Coronary artery (tissue), 2 donors: ENCODE data around the gene PRAMEF17.
"Not testable (repeated sequence)": the region's sequence is repeated elsewhere in the genome, so short reads cannot be mapped to it uniquely, and the experiment has no call there.

ENCODE experiments used
- DNase-seq: peaks from one replicate; pipeline ENCODE4 v3.0.0-alpha.2; 2017; ENCODE audit warnings: low spot score
- H3K27ac ChIP-seq, 2 donors: fragments of 200-600 bp; sonication (generic); one replicate each; pipeline ENCODE4 v1.5.1; 2016 to 2019
- H3K4me3 ChIP-seq: fragments of 200-600 bp; sonication (generic); 2 replicates; pipeline ENCODE4 v1.5.1; 2016; ENCODE audit warnings: mild to moderate bottlenecking, moderate library complexity
- TF ChIP-seq, protein P1 (sequence below): fragments of 200-600 bp; sonication (generic); IDR thresholded peaks from one replicate; pipeline ENCODE4 v1.5.1; 2019; ENCODE audit warnings: antibody characterized with exemption

Gene PRAMEF17, protein sequence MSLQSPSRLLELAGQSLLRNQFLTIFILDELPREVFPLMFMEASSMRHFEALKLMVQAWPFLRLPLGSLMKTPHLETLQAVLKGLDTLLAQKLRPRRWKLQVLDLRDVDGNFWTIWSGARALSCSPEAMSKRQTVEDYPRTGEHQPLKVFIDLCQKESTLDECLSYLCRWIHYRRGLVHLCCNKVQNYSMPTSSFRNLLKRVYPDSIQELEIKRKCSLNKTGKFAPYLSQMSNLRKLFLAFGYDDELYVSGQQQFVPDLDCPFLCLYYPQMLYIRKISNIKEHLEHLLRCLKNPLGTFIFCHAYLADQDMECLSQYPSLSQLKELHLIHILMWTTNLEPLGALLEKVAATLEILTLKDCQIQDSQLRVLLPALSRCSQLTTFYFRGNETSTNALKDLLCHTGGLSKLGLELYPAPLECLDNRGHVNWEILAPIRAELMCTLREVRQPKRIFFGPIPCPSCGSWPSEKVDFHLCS

DNA sequence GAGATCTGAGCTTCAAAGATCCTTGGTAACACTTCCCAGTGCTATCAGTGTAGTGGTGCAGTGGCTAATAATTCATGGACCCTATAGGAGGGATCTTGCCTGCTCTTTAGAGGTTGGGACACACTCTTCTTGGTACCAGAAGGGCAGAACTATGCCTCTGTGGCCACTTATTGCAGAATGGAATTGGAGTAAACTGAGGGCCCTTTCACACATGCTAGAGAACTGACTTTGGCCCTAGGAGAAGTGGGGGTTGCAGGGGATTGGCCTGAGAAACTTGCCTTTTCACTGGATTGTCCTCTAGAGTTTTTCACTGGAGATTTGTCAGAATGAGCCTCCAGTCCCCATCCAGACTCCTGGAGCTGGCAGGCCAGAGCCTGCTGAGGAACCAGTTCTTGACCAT lies at the start of gene PRAMEF17:
Gene PRAMEF17, plus strand, starts transcription at position 301 of the 400 bp plus-strand sequence. Its CDS starts 26 bp downstream, at position 327.
- H3K27ac ChIP-seq, H3K4me3 ChIP-seq: not testable (repeated sequence)

DNA sequence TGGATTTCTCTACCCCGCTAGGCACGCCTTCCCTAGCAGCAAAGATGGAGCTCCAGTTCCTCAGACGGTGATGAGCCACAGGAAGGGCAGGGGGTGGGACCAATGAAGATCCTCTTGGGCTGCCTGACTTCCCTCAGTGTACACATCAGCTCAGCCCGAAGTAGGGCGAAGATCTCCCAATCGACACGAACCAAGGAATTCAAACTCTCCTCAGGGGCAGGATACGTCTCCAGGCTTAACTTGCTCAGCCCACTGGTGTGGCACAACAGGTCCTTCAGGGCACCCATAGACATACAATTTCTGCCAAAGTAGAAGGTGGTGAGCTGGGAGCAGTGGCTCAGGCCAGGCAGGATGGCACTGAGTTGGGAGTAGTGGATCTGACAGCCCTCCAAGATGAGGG lies 46.9 kb upstream of the PRAMEF17 start:
- H3K27ac ChIP-seq, H3K4me3 ChIP-seq, DNase-seq: not testable (repeated sequence)

More for the DNA sequence above, at the start of gene PRAMEF17:
- not testable (repeated sequence) for DNase-seq

DNA sequence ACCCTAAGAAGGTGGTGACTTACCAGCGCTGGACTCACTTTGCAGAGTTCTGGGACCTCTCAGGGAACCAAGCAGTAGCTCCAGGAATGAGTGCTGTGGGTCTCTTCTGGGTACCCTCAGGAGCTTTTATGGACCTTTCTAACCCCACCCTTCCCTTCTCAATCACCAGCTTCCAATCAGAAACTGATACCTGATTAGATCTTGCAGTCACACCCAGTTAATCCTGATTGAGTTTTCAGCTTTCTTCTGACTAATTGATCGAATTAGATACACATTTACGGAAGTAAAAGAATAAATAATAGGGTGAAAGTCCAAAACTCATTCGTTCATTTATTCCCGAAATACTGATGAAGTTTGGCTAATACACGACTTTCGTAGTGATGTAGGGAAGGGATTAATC lies 42.4 kb upstream of the PRAMEF17 start, which contains the start of gene PRAMEF14:
Gene PRAMEF14, minus strand, starts transcription at position 101 of the 400 bp plus-strand sequence. CDS start 1,820 bp downstream, outside the sequence.
- not testable (repeated sequence) for H3K27ac ChIP-seq, H3K4me3 ChIP-seq, DNase-seq

DNA sequence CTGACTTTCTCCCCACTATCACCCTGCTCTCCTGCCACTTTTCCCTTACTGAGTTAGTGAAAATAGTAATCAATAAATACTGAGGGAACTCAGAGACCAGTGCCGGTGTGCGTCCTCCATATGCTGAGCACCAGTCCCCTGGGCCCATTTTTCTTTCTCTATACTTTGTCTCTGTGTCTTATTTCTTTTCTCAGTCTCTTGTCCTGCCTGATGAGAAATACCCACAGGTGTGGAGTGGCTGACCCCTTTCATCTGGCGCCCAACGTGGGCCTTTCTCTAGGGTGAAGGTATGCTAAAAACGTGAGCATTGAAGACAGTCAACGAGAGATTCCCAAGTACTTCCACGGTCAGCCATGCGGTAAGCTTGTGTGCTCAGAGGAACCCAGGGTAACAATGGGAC lies 36.0 kb upstream of the PRAMEF17 start:
- H3K27ac ChIP-seq, DNase-seq, H3K4me3 ChIP-seq: not testable (repeated sequence)

DNA sequence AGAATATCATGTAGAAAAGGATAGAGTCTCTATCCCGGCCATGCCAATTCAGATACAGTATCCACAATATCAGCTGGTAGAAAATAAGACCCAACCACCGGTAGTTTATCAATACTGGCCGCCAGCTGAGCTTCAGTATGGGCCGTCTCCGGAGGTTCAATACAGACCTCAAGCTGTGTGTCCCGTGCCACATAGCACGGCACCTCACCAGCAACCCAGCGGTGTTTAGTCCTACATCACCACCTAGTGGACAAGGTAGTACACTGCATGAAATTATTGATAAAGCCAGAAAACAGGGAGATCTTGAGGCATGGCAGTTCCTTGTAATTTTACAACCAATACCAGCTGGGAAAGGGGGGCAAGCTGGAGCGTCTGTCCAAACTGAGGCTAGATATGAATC lies 35.0 kb upstream of the PRAMEF17 start:
- not testable (repeated sequence) for H3K4me3 ChIP-seq, DNase-seq, H3K27ac ChIP-seq

DNA sequence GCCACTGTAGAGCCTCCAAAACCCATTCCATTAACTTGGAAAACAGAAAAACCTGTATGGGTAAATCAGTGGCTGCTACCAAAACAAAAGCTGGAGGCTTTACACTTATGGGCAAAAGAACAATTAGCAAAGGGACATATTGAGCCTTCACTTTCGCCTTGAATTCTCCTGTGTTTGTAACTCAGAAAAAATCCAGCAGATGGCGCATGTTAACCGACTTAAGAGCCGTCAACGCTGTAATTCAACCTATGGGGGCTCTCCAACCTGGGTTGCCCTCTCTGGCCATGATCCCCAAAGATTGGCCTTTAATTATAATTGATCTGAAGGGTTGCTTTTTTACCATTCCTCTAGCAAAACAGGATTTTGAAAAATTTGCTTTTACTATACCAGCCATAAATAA lies 32.7 kb upstream of the PRAMEF17 start:
- not testable (repeated sequence) for H3K4me3 ChIP-seq, H3K27ac ChIP-seq, DNase-seq
- TF ChIP-seq, protein P1, sequence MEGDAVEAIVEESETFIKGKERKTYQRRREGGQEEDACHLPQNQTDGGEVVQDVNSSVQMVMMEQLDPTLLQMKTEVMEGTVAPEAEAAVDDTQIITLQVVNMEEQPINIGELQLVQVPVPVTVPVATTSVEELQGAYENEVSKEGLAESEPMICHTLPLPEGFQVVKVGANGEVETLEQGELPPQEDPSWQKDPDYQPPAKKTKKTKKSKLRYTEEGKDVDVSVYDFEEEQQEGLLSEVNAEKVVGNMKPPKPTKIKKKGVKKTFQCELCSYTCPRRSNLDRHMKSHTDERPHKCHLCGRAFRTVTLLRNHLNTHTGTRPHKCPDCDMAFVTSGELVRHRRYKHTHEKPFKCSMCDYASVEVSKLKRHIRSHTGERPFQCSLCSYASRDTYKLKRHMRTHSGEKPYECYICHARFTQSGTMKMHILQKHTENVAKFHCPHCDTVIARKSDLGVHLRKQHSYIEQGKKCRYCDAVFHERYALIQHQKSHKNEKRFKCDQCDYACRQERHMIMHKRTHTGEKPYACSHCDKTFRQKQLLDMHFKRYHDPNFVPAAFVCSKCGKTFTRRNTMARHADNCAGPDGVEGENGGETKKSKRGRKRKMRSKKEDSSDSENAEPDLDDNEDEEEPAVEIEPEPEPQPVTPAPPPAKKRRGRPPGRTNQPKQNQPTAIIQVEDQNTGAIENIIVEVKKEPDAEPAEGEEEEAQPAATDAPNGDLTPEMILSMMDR = peak; percentile 24

DNA sequence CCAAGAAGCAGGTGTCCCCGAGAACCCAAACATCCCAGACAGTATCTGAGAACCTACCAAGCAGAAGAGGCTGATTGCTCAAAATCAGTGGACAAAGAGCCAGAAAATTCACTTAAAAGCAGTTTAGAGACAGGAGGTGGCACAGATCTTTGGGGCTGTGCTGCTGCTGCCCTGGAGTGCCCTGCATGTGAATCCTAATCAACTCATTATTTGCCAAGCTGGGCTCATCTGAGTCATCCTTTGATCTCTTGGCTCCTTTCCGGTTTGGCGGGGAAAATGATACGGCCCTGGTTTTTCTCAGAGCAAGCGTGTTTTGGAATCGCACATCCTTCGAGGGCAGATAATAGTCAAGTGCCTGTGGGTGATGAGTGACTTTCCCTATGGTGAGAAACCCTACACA lies 27.1 kb upstream of the PRAMEF17 start:
- DNase-seq, H3K4me3 ChIP-seq, H3K27ac ChIP-seq: not testable (repeated sequence)

DNA sequence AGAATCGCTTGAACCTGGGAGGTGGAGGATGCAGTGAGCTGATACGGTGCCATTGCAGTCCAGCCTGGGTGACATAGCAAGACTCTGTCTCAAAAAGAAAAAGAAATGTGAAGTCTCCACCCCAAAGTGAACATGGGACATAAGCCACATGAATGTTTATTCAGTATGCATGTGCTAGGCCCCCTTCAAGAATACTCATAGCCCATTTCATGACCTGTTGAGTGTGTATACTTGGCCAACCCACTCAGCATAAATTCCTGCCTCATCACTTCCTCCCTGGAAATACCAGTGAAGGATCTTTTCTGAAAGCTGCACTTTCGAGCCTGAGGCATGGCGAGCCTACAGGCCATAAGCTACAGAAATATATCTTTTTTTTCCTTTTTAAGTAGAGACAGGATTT lies 24.5 kb upstream of the PRAMEF17 start:
- H3K4me3 ChIP-seq, H3K27ac ChIP-seq, DNase-seq: not testable (repeated sequence)

DNA sequence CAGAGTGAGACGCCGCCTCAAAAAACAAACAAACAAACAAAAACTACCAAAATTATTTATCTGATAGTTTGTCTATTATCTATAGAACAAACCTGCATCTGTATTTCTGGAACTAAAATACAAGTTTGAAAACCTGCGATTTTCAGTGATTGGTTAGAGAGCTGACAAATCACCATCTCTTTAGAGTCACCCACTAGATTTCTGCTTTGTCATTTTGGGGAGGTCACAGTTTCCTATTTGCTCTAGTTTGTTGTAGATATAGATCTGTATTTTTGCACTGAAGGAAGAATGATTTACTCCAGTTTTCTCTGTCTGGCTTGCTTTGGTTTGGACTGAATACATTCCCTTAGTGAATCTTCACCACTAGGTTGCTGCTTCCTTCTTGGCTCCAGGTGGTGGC lies 22.9 kb upstream of the PRAMEF17 start:
- not testable (repeated sequence) for H3K4me3 ChIP-seq, H3K27ac ChIP-seq, DNase-seq

DNA sequence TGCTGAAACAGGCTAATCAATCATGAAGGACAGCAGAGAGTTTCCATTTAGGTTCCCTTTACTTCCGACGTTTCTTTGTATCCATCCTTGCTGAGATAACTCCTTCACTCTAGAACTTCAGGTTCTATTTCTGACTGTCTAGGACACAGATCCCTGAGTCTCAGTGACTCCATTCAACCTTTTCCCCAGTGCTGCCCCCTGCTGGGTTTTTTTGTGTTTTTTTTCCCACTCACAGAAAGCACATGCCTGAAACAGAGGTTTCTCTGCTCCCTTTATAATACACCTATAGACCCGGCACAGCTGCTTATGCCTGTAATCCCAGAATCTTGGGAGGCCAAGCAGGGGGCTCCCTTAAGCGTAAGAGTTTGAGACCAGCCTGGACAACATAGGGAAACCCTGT lies 20.9 kb upstream of the PRAMEF17 start:
- H3K4me3 ChIP-seq, DNase-seq, H3K27ac ChIP-seq: not testable (repeated sequence)

DNA sequence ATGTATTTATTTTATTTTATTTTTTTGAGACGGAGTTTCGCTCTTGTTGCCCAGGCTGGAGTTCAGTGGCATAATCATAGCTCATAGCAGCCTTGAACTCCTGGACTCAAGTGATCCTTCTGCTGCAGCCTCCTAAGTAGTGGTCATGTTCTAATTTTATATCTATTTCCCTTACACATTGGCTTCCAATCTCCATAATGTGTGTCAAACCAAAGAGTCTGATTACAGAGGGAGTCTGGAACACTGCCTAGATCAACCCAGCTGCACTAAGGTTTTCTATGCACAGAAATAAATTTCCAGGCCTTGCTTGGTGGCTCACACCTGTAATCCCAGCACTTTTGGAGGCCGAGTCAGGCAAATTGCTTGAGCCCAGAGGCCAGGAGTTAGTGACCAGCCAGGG lies 10.4 kb upstream of the PRAMEF17 start:
- H3K4me3 ChIP-seq, H3K27ac ChIP-seq, DNase-seq: not testable (repeated sequence)

DNA sequence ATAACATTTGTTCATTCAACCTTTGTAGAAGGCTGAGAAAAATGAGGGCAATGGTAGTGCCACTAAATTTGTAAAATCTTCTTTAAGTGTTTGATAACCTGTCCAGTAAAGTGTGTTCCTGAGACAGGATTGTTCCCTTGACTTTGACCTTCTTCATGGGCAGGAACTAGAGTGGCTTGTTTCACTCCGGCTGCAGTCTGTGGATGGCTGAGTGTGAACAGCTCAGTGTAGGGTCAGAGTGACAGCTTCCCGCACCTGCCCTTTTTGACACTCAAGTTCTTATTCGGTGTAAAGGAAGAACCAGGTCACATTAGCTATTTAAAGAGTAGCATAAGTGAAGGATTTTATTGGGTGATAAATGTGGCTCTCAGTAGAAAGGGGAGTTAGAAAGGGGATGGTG lies 9.1 kb upstream of the PRAMEF17 start:
- not testable (repeated sequence) for H3K4me3 ChIP-seq, DNase-seq, H3K27ac ChIP-seq

DNA sequence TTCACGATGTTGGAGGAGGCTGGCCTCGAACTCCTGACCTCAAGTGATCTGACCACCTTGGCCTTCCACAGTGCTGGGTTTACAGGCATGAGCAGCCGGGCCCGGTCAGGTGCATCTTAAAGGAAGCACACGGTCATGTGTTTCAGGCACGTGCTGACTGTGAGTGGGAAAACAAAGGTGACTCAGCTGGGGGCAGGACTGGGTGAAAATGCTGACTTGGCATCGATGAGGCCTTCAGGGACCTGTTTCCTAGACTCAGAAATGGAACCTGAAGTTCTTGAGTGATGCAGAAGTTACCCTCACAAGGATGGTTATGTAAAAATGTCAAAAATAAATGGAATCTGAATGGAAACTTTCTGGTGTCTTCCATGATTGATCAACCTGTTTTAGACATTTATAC lies 3.6 kb downstream of the PRAMEF17 start:
- H3K27ac ChIP-seq, H3K4me3 ChIP-seq, DNase-seq: not testable (repeated sequence)

DNA sequence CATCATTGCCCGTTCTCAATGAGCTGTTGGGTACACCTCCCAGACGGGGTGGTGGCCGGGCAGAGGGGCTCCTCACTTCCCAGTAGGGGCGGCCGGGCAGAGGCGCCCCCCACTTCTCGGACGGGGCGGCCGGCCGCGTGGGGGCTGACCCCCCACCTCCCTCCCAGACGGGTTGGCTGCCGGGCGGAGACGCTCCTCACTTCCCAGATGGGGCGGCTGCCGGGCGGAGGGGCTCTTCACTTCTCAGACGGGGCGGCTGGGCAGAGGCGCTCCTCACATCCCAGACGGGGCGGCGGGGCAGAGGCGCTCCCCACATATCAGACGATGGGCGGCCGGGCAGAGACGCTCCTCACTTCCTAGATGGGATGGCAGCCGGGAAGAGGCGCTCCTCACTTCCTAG lies 5.3 kb downstream of the PRAMEF17 start:
- not testable (repeated sequence) for H3K27ac ChIP-seq, H3K4me3 ChIP-seq, DNase-seq

DNA sequence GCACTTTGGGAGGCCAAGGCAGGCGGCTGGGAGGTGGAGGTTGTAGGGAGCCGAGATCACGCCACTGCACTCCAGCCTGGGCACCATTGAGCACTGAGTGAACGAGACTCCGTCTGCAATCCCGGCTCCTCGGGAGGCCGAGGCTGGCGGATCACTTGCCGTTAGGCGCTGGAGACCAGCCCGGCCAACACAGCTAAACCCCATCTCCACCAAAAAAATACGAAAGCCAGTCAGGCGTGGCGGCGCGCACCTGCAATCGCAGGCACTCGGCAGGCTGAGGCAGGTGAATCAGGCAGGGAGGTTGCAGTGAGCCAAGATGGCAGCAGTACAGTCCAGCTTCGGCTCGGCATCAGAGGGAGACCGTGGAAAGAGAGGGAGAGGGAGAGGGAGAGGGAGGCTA lies 5.9 kb downstream of the PRAMEF17 start:
- H3K4me3 ChIP-seq, H3K27ac ChIP-seq, DNase-seq: not testable (repeated sequence)
